GM12864 (cell line): ENCODE data around the gene HMGN3.

Experiments used
- DNase-seq: peaks from one replicate; pipeline ENCODE4 v3.0.0-alpha.2; 2011; ENCODE audit warnings: low read depth
- H3K4me3 ChIP-seq: 2 replicates; pipeline ENCODE4 v1.5.1; 2011; ENCODE audit warnings: mild to moderate bottlenecking, low read depth, low read length, control low read depth
- CTCF ChIP-seq: IDR thresholded peaks from 2 replicates; pipeline ENCODE4 v1.5.1; 2011; ENCODE audit warnings: low read depth, mild to moderate bottlenecking, moderate library complexity, low read length, control low read depth, inconsistent platforms; ENCODE audit errors: missing control alignments

HMGN3 gene

GRCh38 chr6:79234150-79235022, at the start of gene HMGN3:
HMGN3 (minus strand) TSS chr6:79234682.
- no peak for TF ChIP-seq CTCF
- DNase-seq = peak; percentile 90
- H3K4me3 ChIP-seq = peak within 1 kb of the TSS; percentile 97

- no peak overlapping the region for H3K4me3 ChIP-seq
- DNase-seq = no peak
- no peak for TF ChIP-seq CTCF
Observed at GRCh38 chr6:79280756-79281155, 46.3 kb upstream of the HMGN3 start.

DNA sequence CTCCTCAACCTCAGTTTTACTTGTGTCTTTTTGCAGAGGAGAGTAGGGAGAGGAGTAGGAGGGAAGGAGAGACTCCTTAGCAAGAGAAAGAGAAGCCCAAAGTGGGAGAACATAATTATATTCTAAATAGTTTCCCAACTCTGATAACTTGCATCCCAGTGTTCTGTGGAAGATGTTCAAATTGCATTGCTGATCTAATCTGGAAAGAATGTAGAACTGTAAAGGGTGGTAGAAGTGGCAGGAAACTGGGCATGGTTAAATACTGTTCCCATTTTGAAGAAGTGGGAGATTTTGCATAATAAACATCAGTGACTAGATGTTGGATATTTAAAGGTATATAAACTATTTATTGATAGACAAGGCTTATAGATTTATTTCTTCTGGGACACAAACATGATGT, 42.6 kb upstream of the HMGN3 start:
- TF ChIP-seq CTCF = no peak
- no peak for DNase-seq
- H3K4me3 ChIP-seq = no peak overlapping the region

DNA sequence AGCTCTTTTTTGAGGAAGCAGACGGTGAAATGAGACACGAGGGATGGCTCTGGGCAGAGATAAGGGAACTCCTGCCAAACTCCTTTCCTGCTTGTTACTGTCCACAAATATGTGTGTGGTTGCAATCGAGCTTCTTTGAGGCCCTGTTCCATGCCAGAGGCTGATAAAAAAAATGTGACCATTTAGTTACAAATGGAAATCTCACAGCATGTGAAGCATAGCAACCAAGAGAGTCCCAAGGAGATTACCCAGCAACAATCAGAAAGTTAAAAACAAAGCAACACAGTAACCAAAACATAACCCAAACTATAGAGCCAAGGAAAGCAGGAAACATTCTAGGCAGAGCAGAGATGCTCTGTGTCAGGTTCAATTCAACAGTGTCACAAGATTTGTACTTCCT, 35.4 kb upstream of the HMGN3 start:
- TF ChIP-seq CTCF = no peak
- no peak for DNase-seq
- no peak overlapping the region for H3K4me3 ChIP-seq

DNA sequence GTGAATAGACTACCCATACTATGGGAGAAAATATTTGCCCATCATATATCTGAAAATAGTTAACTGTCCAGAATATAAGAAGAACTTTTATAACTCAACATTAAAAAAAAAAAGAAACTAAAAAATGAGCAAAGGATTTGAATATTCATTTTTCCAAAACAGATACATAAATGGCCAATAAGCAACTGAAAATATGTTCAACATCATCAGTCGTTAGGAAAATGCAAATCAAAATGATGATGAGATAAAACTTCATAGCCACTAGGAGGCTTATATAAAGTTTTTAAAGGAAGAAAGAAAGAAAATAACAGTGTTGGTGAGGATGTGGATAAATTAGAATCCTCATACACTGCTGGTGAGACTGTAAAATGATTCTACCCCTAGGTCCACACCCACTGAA, 32.6 kb upstream of the HMGN3 start:
- no peak overlapping the region for H3K4me3 ChIP-seq
- no peak for DNase-seq
- no peak for TF ChIP-seq CTCF

GRCh38 chr6:79266051-79266450, 31.6 kb upstream of the HMGN3 start:
- DNase-seq = no peak
- no peak for TF ChIP-seq CTCF
- H3K4me3 ChIP-seq = no peak overlapping the region

DNA sequence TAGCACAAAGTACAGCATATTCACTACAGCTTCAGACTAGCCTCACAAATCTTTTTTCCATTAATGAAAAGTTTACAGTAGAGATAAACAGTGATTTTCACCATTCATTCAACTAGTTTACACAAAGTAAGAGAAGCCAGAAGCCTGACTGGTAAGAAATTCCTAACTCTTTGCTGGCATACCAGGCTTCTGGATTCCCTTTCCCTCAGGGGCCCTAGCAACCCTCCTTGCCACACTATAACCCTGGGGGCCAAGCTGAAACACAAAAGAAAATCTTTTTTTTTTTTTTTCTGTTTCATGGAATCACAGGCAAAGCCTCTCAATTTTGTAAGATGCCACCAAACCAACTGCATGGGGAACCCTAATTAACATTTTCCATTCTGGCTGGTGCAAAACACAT, 28.9 kb upstream of the HMGN3 start:
- no peak overlapping the region for H3K4me3 ChIP-seq
- DNase-seq = no peak
- TF ChIP-seq CTCF = no peak
